GM21723 (cell line): Measurements from ENCODE around the gene INO80E.
"Not testable (repeated sequence)": the region's sequence is repeated elsewhere in the genome, so short reads cannot be mapped to it uniquely, and the experiment has no call there.

ENCODE experiments used
- ATAC-seq: cut with Tn5 transposase; IDR thresholded peaks from one replicate; pipeline ENCODE4 v1.9.1; 2021; ENCODE audit warnings: mild to moderate bottlenecking, moderate library complexity; ENCODE audit not compliant: unreplicated experiment

The INO80E gene

GRCh38 chr16:30009085-30009862 lies 13.2 kb downstream of the INO80E start:
- ATAC-seq: no peak

GRCh38 chr16:30009990-30010843 lies 14.2 kb downstream of the INO80E start:
- ATAC-seq: no peak

- ATAC-seq: no peak
These were observed 15.0 kb downstream of the INO80E start, which contains the start of gene DOC2A for GRCh38 chr16:30010844-30011713. Gene DOC2A (minus strand): TSS chr16:30011027. CDS start chr16:30010222, 805 bp downstream.

DNA sequence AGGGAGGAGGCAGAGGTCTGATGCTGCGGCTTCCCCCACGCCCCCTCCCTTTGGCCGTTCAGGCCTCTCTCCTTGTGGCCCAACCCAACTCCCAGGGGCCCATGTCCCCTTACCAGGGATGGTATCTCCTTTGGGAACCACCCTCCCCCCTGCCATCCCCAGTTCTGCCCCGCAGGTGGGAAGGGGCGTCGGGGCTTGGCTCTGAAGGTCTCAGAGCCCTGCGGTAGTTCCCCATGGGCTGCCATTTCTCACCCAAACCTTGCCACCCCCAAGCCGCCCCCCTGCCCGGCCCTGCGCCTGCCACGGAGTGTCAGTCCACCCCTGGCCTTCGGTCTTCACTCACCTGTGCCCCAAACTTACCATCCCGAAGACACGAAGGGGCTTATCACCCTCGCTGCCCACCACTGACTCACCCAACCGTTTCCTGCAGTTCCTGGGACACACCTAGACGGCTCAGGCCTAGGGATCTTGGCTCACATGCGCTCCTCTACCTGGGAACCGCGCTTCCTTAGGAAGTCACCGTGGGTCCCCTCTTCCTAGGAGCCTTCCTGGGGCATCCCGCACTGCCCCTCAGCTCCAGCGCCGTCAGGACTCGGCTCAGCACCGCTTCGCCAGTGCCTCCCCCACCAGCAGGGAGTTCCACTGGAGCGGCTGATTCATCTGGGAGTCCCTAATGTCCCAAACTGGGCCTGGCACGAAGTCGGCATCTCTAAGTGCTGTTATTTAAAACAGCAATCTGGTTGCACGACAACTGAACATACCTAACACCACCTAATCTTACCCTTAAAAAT lies 15.9 kb downstream of the INO80E start:
- ATAC-seq: no peak

GRCh38 chr16:30012598-30012997 lies 16.6 kb downstream of the INO80E start:
- not testable (repeated sequence) for ATAC-seq

DNA sequence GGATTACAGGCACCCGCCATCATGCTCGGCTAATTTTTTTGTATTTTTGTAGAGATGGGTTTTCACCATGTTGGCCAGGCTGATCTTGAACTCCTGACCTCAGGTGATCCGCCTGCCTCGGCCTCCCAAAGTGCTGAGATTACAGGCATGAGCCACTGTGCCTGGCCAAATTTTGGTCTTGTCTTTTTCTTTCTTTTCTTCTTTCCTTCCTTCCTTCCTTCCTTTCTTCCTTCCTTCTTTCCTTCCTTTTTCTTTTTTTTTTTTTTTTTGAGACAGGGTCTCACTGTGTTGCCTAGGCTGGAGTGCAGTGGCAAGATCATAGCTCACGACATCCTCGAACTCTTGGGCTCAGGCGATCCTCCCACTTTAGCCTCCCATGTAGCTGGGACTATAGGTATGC lies 19.4 kb downstream of the INO80E start:
- not testable (repeated sequence) for ATAC-seq

DNA sequence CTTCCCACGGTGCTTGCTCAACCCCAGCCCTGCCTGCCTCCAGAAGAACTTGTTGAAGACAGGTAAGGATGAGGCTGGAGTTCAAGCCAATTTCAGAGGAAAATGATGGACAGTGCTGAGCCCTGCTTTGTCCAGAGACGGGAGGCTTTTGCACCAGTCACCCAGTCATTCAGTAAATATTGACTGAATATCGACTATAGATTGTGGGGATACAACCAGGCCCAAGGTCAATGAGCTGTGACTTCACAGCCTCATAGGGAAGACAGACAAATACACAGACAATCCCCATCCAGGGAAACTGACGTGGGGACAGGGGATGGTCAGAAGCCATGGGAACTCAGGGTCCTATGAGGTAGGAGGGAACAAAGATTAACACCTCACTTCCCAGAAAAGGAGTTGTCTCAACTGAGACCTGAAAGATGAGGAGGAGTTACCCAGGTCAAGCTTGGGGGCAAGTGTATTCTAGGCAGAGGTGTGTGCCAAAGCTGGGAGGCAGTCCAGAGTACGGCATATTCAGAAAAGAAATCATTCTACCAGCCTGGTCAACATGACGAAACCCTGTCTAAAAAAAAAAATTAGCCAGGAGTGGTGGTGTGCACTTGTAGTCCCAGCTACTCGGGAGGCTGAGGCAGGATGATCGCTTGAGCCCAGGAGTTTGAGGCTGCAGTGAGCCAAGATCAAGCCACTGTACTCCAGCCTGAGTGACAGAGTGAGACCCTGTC lies 20.7 kb downstream of the INO80E start:
- ATAC-seq: no peak

- ATAC-seq: no peak
These were observed 21.2 kb downstream of the INO80E start for GRCh38 chr16:30017277-30017656.

GRCh38 chr16:30017937-30018336 lies 21.9 kb downstream of the INO80E start:
- not testable (repeated sequence) for ATAC-seq

GRCh38 chr16:30018731-30019158 lies 22.7 kb downstream of the INO80E start:
- no peak for ATAC-seq

- no peak for ATAC-seq
These were observed 26.8 kb downstream of the INO80E start, which contains the start of gene C16orf92 for GRCh38 chr16:30022887-30023286. Gene C16orf92 (plus strand): TSS chr16:30023198. CDS start chr16:30023341, 143 bp downstream.

DNA sequence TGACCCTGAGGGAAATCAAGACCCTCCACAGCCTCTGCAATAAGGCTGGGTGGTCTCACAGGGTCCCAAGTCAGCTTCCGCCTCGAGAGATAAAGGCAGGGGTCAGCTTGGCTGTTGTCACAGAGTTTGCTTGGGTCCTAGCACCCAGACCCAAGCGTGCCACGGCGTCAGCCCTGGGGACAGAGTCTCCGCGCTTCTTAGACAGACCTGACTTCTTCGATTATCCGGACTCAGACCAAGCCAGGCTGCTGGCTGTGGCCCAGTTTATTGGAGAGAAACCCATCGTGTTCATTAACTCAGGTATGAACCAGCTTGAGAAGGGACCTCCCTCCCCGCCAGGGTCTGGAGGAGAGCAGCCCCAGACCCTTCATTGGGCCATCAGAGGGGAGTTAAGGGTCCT lies 27.5 kb downstream of the INO80E start:
- no peak for ATAC-seq

GRCh38 chr16:30024451-30024850 lies 28.4 kb downstream of the INO80E start:
- no peak for ATAC-seq

DNA sequence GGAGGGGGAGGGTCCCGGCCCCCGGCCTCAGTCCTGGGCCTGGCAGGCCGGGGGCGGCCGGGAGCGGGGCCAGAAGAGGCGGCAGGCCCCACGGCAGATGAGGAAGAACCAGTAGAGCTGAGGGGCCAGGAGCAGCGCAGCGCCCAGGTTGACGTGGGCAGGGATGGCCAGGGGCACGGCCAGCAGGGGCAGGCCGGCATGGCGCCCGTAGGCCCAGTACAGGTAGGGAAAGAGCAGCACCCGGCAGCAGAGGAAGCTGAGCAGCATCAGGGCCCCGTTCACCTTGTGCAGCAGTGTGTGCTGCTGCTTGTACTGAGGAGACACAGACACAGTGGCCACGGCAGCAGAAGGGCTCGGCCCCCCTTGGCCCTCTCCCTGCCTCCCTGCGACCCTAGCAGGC lies 29.1 kb downstream of the INO80E start:
- ATAC-seq: no peak

DNA sequence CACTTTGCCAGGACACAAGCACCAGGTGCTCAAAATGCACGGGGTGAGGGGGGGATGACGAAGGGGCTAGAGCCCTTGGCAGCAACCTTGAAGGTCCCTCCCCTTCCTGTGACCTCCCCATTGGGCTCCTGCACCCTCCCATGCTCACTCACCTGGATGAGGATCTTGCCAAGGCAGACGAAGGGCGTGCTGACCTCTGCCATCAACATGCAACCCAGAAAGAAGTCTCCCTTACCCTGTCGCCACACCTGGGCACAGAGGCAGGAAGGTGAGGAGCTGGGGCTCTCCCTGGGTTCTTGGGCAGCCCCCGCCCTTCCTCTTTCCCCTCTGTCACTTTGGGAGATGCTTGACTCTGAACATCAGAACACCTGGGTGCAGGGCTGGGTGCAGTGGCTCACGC lies 29.5 kb downstream of the INO80E start:
- ATAC-seq: no peak

- no peak for ATAC-seq
These were observed 30.4 kb downstream of the INO80E start for GRCh38 chr16:30026449-30026848.

DNA sequence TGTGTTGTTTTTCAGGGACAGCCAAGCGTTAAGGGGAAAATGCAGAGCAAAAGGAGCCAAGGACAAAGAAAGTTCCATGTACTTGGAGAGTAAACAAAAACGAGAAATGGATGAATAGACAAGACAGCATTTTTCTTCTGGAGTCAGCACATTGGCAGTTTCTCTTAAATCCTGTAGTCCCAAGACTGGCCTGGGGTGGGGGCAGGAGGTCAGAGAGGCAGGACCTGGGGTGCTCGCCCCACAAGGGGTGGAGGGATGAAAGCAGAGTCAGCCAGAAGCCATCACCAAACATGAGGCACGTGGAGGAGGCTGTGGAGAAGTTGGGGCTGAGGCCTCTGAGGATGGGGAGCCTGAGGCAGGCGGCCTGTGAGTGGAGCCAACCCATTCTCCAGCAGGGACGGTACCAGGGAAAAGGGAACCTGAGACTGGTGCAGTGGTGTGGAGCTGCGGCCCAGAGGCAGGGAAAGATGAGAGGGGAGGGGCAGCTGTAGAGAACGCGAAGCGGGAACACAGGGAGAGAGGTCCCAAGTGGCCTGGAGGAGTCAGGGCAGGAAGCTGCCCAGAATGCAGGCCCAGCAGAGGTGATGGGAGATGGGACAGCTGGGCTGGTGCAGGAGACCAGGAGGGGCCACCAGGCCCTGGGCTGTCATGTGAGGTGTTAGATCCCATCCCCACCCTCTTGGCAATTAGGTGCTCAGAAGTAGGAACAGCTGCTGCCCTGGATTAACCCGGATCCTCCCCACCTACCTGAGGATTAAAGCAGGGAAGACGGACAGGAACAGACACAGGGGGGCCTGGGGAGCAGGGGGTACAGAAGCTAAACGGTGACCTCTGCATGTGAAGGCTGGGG lies 31.8 kb downstream of the INO80E start:
- ATAC-seq: no peak

DNA sequence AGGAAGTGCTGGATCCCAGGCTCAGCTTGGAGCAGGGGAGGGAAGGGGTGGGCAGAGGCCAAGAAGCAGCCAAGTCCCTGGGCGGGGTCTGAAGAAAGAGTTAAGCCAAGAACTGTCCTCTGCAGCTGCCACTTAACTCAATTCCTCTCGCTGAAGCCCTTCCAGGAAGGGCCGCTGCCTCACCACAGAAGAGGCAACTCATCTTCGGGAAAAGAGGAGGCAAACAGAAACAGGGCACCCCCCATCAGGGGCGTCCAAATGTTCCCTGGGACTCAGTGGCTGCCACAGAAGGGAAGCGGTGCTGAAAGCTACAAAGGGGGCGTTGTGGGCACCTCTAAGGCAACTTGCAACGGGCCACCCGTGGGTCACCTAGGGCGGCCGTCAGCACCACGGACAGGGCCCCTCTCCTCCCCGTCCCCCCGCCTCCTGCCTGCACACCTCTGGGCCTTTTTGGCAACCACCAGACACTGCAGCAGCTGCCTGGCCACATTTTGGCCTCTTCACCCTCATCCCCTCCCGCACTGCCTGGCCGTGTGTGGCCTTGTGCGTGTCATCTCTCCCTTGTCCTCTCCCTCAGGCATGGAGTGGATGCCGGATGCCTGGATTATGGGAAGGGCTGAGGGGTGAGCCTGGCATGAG lies 32.5 kb downstream of the INO80E start:
- ATAC-seq: no peak
